ENCODE results near the gene UBC.
"Not testable (repeated sequence)": the region's sequence is repeated elsewhere in the genome, so short reads cannot be mapped to it uniquely, and the experiment has no call there.

Gene UBC

GRCh38 chr12:124925117-124925516 lies 10.7 kb upstream of the UBC start:
- peaks cover 60% of the 10 kb centered on the region for H3K4me1 Mint-ChIP-seq (ENCODE audit: low read depth)

GRCh38 chr12:124923905-124924734 lies 9.7 kb upstream of the UBC start:
- no peak overlapping the region for H3K4me3 Mint-ChIP-seq
- no peaks in the 10 kb centered on the region for H3K27me3 Mint-ChIP-seq
- H3K36me3 Mint-ChIP-seq (ENCODE audit: low read depth), result peaks cover 3% of the 10 kb centered on the region
- no peaks in the 10 kb centered on the region for H3K9me3 Mint-ChIP-seq
- peak overlapping the region; percentile 23 for H3K27ac Mint-ChIP-seq
- peaks cover 64% of the 10 kb centered on the region for H3K4me1 Mint-ChIP-seq (ENCODE audit: low read depth)
- DNase-seq, result no peak

More at GRCh38 chr12:124925117-124925516, 10.7 kb upstream of the UBC start:
- H3K9me3 Mint-ChIP-seq, result no peaks in the 10 kb centered on the region
- no peak for DNase-seq
- H3K27ac Mint-ChIP-seq, result no peak overlapping the region
- no peaks in the 10 kb centered on the region for H3K27me3 Mint-ChIP-seq
- no peak overlapping the region for H3K4me3 Mint-ChIP-seq
- H3K36me3 Mint-ChIP-seq (ENCODE audit: low read depth), result peaks cover 3% of the 10 kb centered on the region

GRCh38 chr12:124921200-124922031 lies 7.0 kb upstream of the UBC start:
- no peaks in the 10 kb centered on the region for H3K36me3 Mint-ChIP-seq (ENCODE audit: low read depth)
- peaks cover 70% of the 10 kb centered on the region for H3K4me1 Mint-ChIP-seq (ENCODE audit: low read depth)
- no peaks in the 10 kb centered on the region for H3K9me3 Mint-ChIP-seq
- H3K4me3 Mint-ChIP-seq, result peak overlapping the region; percentile 74
- no peaks in the 10 kb centered on the region for H3K27me3 Mint-ChIP-seq
- DNase-seq, result peak; percentile 81
- H3K27ac Mint-ChIP-seq, result peak overlapping the region; percentile 99

- H3K9me3 Mint-ChIP-seq, result no peaks in the 10 kb centered on the region
- H3K4me3 Mint-ChIP-seq, result peak overlapping the region; percentile 78
- DNase-seq, result no peak
- peaks cover 77% of the 10 kb centered on the region for H3K4me1 Mint-ChIP-seq (ENCODE audit: low read depth)
- H3K27ac Mint-ChIP-seq, result peak overlapping the region; percentile 99
- H3K36me3 Mint-ChIP-seq (ENCODE audit: low read depth), result no peaks in the 10 kb centered on the region
- H3K27me3 Mint-ChIP-seq, result no peaks in the 10 kb centered on the region
These were observed 6.0 kb upstream of the UBC start for GRCh38 chr12:124920353-124920935.

- Mint-ChIP-seq H3K4me1 (ENCODE audit: low read depth) (peaks cover 82% of the 10 kb centered on the region), H3K36me3 (ENCODE audit: low read depth) (peaks cover under 1% of the 10 kb centered on the region), H3K27me3 (no peaks in the 10 kb centered on the region), H3K9me3 (no peaks in the 10 kb centered on the region), H3K4me3 (peak overlapping the region; percentile 78), H3K27ac (peak overlapping the region; percentile 99)
- DNase-seq, result peak; percentile 64
These were observed 5.3 kb upstream of the UBC start for GRCh38 chr12:124919521-124920352.

- not testable (repeated sequence) for H3K9me3 Mint-ChIP-seq, DNase-seq
- H3K36me3 Mint-ChIP-seq (ENCODE audit: low read depth), result peaks cover 11% of the 10 kb centered on the region
These were observed 4.2 kb upstream of the UBC start for GRCh38 chr12:124918622-124918988.

GRCh38 chr12:124917841-124918621 lies 3.6 kb upstream of the UBC start:
- no peak for DNase-seq
- peaks cover 89% of the 10 kb centered on the region for H3K4me1 Mint-ChIP-seq (ENCODE audit: low read depth)
- peaks cover 4% of the 10 kb centered on the region for H3K27me3 Mint-ChIP-seq
- peaks cover 17% of the 10 kb centered on the region for H3K36me3 Mint-ChIP-seq (ENCODE audit: low read depth)
- H3K27ac Mint-ChIP-seq, result peak overlapping the region; percentile 99
- no peaks in the 10 kb centered on the region for H3K9me3 Mint-ChIP-seq
- H3K4me3 Mint-ChIP-seq, result peak overlapping the region; percentile 100

More at GRCh38 chr12:124918622-124918988, 4.2 kb upstream of the UBC start:
- peak overlapping the region; percentile 100 for H3K4me3 Mint-ChIP-seq
- H3K27ac Mint-ChIP-seq, result peak overlapping the region; percentile 99
- H3K4me1 Mint-ChIP-seq (ENCODE audit: low read depth), result peaks cover 84% of the 10 kb centered on the region
- H3K27me3 Mint-ChIP-seq, result not testable (repeated sequence)

- peaks cover 24% of the 10 kb centered on the region for H3K36me3 Mint-ChIP-seq (ENCODE audit: low read depth)
- DNase-seq, result peak; percentile 89
These were observed 2.8 kb upstream of the UBC start for GRCh38 chr12:124917135-124917840.

GRCh38 chr12:124916374-124917134 lies 2.1 kb upstream of the UBC start:
- Mint-ChIP-seq H3K9me3 (no peaks in the 10 kb centered on the region), H3K4me3 (peak overlapping the region; percentile 100), H3K27me3 (peaks cover 4% of the 10 kb centered on the region), H3K36me3 (ENCODE audit: low read depth) (peaks cover 28% of the 10 kb centered on the region), H3K4me1 (ENCODE audit: low read depth) (peaks cover 89% of the 10 kb centered on the region), H3K27ac (peak overlapping the region; percentile 99)
- DNase-seq, result peak; percentile 50

More at GRCh38 chr12:124917135-124917840, 2.8 kb upstream of the UBC start:
- Mint-ChIP-seq H3K4me1 (ENCODE audit: low read depth) (peaks cover 92% of the 10 kb centered on the region), H3K4me3 (peak overlapping the region; percentile 100), H3K9me3 (no peaks in the 10 kb centered on the region), H3K27ac (peak overlapping the region; percentile 99), H3K27me3 (peaks cover 4% of the 10 kb centered on the region)

- Mint-ChIP-seq H3K4me3 (peak overlapping the region; percentile 100), H3K4me1 (ENCODE audit: low read depth) (peaks cover 87% of the 10 kb centered on the region), H3K9me3 (no peaks in the 10 kb centered on the region), H3K36me3 (ENCODE audit: low read depth) (peaks cover 37% of the 10 kb centered on the region), H3K27me3 (peaks cover 4% of the 10 kb centered on the region), H3K27ac (peak overlapping the region; percentile 99)
- DNase-seq, result no peak
These were observed 1.1 kb upstream of the UBC start for GRCh38 chr12:124915239-124916236.

All from activated T-cell treated with anti-CD3 and anti-CD28 coated beads, Interleukin-2, amount 50 U/mL, for 24 hours (primary cell).